ENCODE data around the gene OTOG. TPM values are rescaled to one million over a fixed set of nuclear protein-coding genes. Genes with fewer than 3 reads are reported as not detected.

OTOG gene
- total RNA-seq, 3 donors from 2014 or later, result 0.06 TPM; not detected in 2

- TF ChIP-seq, protein P1, sequence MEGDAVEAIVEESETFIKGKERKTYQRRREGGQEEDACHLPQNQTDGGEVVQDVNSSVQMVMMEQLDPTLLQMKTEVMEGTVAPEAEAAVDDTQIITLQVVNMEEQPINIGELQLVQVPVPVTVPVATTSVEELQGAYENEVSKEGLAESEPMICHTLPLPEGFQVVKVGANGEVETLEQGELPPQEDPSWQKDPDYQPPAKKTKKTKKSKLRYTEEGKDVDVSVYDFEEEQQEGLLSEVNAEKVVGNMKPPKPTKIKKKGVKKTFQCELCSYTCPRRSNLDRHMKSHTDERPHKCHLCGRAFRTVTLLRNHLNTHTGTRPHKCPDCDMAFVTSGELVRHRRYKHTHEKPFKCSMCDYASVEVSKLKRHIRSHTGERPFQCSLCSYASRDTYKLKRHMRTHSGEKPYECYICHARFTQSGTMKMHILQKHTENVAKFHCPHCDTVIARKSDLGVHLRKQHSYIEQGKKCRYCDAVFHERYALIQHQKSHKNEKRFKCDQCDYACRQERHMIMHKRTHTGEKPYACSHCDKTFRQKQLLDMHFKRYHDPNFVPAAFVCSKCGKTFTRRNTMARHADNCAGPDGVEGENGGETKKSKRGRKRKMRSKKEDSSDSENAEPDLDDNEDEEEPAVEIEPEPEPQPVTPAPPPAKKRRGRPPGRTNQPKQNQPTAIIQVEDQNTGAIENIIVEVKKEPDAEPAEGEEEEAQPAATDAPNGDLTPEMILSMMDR (IDR thresholded peaks at IDR 0.05), result no peak
- intact Hi-C loops (cut with DNase I, micrococcal nuclease), result no loop called here
- ATAC-seq (no peak), DNase-seq (no peak)
- Histone ChIP-seq H3K36me3 (ENCODE audit: low read depth) (no peaks in the 10 kb centered on the region), H3K4me1 (ENCODE audit: low read depth) (peaks cover 3% of the 10 kb centered on the region), H3K9me3 (no peaks in the 10 kb centered on the region), H3K4me3 (no peak overlapping the region)
These were observed 20.7 kb upstream of the OTOG start for GRCh38 chr11:17526326-17526725.

GRCh38 chr11:17526931-17527627 is 20.0 kb upstream of the OTOG start:
- Histone ChIP-seq H3K4me1 (ENCODE audit: low read depth) (peaks cover 11% of the 10 kb centered on the region), H3K9me3 (no peaks in the 10 kb centered on the region), H3K4me3 (no peak overlapping the region), H3K36me3 (ENCODE audit: low read depth) (no peaks in the 10 kb centered on the region)
- ATAC-seq (no peak), DNase-seq (no peak)
- intact Hi-C loops (cut with DNase I, micrococcal nuclease), result no loop called here
- TF ChIP-seq, protein P1 (IDR thresholded peaks at IDR 0.05), result no peak

DNA sequence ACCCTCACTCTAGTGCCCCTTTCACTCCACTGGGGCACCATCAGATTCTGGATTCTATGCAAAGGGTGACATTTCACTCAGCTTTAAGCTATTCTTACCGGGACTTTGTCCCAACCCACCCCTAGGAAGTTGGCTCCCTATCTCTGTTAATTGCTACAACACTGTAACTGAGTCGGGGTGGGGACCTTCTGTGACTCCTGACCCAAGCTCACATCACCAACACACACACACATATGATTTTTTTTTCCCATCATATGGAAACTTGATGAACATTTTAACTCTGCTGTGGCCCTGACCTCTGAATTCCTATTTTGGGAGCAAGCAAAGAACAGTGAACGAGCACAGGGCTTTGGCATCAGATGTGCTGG is 19.4 kb upstream of the OTOG start:
- TF ChIP-seq, protein P1 (IDR thresholded peaks at IDR 0.05), result no peak
- DNase-seq, result no peak
- no peaks in the 10 kb centered on the region for H3K36me3 ChIP-seq (ENCODE audit: low read depth)
- no peak overlapping the region for H3K4me3 ChIP-seq
- no peaks in the 10 kb centered on the region for H3K9me3 ChIP-seq
- intact Hi-C loops (cut with DNase I, micrococcal nuclease), result no loop called here
- peaks cover 11% of the 10 kb centered on the region for H3K4me1 ChIP-seq (ENCODE audit: low read depth)
- ATAC-seq, result no peak

DNA sequence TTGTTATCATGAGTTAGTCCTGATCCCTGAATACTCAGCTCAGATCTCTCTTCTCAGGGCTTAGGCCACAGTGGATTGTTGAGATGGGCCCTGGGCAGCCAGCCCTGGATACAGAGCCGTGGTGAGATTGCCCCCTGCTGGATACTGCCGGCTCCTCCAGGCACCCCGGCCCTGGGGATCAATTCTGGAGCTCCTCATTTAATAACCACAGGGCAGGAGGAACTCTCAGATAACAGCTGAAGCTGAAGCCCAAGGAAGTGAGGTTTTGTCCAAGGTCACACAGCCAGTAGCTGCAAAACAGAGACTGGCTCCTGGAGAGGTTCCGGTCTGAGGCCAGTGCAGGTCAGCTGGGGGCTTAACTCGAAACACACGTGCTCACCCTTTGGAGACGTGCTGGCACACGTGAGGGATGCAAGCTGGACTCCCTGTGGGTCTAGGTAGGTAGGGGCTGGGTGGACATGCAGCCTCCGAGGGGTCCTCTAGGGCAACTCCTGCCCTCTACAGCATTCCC is 18.8 kb upstream of the OTOG start:
- ATAC-seq, result peak; percentile 69

DNA sequence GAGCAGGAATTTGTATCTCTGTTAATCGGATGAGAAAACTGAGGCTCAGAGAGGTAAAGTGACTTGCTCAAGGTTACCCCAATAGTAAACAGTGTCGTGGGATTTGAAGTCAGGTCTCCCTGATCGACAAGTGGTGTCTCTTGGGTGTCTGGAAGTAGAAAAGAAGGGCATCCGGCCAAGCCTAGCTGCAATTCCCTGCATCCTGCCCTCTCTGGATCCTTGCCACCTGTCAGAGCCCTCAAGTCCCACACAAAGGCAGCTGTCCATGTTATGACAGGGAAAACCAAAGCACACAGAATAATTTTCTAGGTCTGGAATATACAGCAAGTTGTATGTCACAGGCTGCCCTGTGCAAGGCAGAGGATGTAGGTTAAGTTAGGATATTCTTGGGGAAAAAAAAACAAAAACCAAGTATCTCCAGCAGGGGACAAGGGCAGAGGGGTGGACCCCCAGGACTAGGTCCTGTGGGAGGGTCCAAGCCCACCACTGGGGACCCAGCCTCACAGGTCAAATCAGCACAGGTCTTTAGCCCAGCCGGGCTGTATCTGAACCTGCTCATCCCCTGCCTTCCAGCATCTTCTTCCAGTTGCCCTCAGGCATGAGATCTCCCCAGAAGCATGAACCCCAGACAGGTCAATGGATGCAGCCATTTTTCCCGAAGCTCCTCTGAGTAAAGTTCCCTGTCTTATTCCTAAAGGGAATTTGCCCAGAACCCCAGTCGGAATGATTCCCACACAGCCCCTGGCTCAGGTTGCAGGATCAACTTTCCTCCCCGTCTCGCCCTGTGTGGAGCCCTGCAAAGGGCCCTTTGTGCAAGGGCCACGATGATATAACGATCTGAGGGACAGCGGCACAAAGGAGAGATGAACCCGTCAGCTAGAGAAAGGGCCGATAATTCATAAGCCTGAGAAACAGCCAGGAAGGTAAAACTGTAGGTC is 17.9 kb upstream of the OTOG start:
- Histone ChIP-seq H3K9me3 (no peaks in the 10 kb centered on the region), H3K36me3 (ENCODE audit: low read depth) (no peaks in the 10 kb centered on the region), H3K4me3 (no peak overlapping the region), H3K4me1 (ENCODE audit: low read depth) (peaks cover 11% of the 10 kb centered on the region)
- DNase-seq, result no peak
- intact Hi-C loops (cut with DNase I, micrococcal nuclease), result no loop called here
- TF ChIP-seq, protein P1 (IDR thresholded peaks at IDR 0.05), result no peak
- no peak for ATAC-seq

More for the DNA sequence above, 18.8 kb upstream of the OTOG start:
- peak in 2 of 3 donors; percentile 67 to 68 for DNase-seq
- peaks cover 11% of the 10 kb centered on the region for H3K4me1 ChIP-seq (ENCODE audit: low read depth)
- intact Hi-C loops (cut with DNase I, micrococcal nuclease), result no loop called here
- TF ChIP-seq, protein P1 (IDR thresholded peaks at IDR 0.05), result peak; percentile 49
- H3K4me3 ChIP-seq, result no peak overlapping the region
- no peaks in the 10 kb centered on the region for H3K36me3 ChIP-seq (ENCODE audit: low read depth)
- H3K9me3 ChIP-seq, result no peaks in the 10 kb centered on the region

Measured in mucosa of descending colon (tissue), 3 donors.